ENCODE measurements around the gene NKX1-2.

DNA sequence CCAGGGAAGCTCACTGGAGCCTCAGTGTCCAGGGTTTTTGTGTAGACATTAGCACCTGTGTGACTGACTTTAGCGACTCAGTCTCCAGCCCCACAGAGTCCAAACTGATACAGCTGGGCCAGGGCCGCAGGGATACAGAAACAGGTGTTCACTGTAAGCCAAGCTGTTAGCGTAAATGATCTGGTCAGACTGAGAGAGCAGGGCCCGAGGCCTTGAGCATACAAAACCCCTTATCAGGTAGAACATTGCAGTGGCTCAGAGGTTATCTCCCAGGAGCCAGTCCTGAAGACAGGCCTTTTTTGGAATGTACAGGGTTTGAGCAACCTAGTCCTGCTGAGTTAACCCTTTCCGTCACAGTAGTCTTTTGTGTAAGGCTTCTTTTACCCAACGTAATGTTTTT, 36.8 kb upstream of the NKX1-2 start:
- TF ChIP-seq FOXP2 (optimal IDR thresholded peaks at IDR 0.05; ENCODE audit: control extremely low read depth, extremely low read length, insufficient read depth) (no peak), EZH2 (IDR thresholded peaks at IDR 0.05) (no peak), POLR2AphosphoS5 (IDR thresholded peaks at IDR 0.05; ENCODE audit: borderline replicate concordance, low read depth, low read length) (no peak)

All from SK-N-MC (cell line).